NCI-H82 treated with DMSO at 0.1 percent for 48 hours (cell line): Measurements from ENCODE around the gene GORASP1.
"Not testable (repeated sequence)": the region's sequence is repeated elsewhere in the genome, so short reads cannot be mapped to it uniquely, and the experiment has no call there.

Experiments used
- DNase-seq: peaks from one replicate; lab custom pipeline; 2025; ENCODE audit not compliant: unreplicated experiment; lab: John Stamatoyannopoulos, UW

The GORASP1 gene

GRCh38 chr3:39075910-39076309, 31.5 kb downstream of the GORASP1 start:
- no peak for DNase-seq

DNA sequence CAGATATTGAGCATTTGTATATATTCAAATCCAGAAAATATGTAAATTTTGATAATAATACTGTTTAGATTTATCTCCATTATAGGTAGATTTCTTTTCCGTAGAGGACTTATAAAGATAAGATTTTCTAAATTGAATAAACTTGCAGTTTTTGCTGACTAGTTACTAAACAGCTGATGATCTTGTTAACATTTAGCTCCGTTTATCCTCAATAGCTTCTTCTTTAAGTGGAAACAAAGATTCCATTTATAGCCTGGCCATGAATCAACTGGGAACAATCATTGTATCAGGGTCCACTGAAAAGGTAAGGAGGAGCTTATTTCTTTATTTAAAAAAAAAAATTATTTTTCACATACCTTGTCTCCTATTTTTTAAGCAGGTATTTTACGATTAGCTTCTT, 38.9 kb downstream of the GORASP1 start:
- DNase-seq, result no peak

- DNase-seq, result no peak
These were observed 40.1 kb downstream of the GORASP1 start for GRCh38 chr3:39067286-39067685.

DNA sequence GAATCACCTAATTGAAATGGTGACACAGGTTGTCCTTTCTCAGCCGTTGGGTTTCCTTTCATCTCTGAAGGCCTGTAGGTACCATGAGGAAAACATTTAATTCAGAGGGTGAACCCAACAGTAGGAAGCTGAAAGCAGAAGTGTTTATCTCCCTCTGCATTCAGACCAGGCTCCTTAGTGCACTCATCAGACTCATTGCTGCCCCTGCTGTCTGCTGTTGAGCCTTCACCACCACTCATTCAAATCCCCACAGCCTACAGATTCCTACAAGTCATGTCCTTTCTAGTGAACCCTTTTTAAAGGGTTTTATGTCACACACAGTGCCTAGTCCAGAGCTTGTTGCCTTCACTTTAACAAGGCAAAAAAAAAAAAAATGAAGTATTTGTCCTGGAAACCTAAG, 42.2 kb downstream of the GORASP1 start:
- DNase-seq, result no peak

DNA sequence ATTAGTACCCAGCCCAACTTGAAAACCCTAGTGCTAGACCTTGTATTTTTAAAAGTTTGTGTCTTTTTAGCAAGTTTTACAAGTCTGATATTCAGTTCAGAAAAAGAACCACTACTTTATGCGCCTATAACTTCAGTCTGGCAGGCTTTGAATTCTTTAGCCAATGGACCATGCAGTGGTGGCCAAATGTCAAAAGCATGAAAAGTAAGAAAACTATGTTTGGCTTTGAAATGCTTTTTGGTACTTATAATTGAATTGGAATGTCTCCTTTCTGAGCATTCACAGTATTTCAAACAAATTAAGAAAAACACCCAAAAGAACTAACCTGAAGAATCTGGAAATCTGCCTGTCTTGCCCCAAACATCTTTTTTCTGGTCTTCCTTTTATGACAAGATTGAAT, 42.8 kb downstream of the GORASP1 start:
- no peak for DNase-seq

DNA sequence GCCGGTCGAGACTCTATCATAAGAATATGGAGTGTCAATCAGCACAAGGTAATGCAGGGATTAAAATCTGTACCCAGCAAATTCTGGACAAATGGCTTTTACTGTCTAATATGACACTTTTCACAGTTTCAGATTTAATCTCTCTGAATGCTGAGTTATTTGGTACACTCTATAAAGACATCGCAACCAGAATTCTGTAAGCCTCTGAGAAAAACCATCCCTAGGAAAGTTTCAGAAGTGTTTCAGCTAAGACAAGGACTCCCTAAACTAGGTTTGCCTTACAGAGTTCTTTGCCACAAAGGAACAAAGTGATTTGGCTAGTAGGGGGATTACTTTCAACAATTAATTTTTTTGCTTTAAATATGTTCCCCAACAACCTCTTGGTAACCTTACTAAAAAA, 44.3 kb downstream of the GORASP1 start:
- DNase-seq, result no peak

DNA sequence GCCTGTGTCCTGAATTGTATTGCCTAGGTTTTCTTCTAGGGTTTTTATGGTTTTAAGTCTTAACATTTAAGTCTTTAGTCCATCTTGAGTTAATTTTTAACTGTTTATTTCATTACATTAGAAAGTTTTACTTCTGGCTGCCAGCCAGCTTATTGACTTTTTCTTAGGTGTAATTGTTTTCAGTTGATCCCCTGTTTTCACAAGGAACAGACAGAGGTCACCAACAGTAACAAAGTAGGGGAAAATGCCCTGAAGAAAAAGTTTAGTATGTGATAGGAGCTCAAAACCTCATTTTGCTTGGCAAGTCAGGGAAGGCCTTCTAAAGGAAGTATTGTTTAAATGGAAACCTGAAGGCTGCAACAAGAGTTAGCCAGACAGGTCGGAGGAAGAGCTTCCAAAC, 45.2 kb downstream of the GORASP1 start:
- no peak for DNase-seq

GRCh38 chr3:39061228-39061627, 46.2 kb downstream of the GORASP1 start:
- not testable (repeated sequence) for DNase-seq

DNA sequence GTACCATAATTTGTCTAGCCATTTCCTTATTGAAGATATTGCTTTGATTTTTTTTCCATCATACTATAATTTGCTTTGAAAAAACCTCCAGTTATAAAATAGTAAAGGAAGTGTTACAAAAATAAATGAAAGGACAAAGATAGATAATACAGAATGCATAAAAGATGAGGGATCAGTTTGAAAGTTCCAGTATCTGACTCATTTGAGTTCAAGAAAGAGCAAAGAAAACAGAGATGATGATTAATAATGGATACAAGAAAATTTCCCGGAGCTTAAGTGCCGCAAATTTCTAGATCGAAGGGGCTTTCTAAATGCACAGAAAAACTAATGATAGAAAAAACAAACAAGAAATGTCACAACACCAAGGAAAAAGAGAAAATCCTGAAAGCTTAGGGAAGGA, 51.3 kb downstream of the GORASP1 start:
- DNase-seq, result no peak

DNA sequence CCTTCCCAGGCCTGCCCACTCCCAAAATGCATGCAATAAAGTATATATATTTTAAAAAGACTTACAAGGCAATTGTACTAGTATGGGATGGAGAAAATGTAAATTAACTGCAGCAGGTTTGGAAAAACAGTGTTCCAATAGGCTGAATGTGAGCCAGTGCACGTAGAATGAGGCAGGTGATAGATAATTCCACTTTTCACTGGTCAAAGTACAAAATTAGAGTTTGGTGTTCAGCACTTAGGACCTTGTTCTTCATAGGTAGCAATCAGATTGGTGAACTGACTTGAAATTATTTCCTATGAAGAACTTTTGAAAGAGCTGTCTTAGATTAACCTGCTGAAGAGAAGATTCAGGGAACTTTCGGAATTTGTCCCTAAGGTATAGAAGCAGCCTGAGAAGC, 53.7 kb downstream of the GORASP1 start:
- DNase-seq, result no peak

GRCh38 chr3:39052583-39052982, 54.8 kb downstream of the GORASP1 start:
- no peak for DNase-seq

GRCh38 chr3:39051649-39052561, 55.5 kb downstream of the GORASP1 start, which contains the start of the genes SCN11A and WDR48:
Gene SCN11A (minus strand): TSS chr3:39051944. CDS start chr3:38950362, 101,582 bp downstream.
Gene WDR48 (plus strand): TSS chr3:39052016. CDS start chr3:39052026, 10 bp downstream.
- peak; percentile 45 for DNase-seq

- DNase-seq, result no peak
These were observed 57.4 kb downstream of the GORASP1 start for GRCh38 chr3:39050029-39050428.
